OCI-LY1 (cell line): ENCODE data around the gene P2RY2.
"Not testable (repeated sequence)": the region's sequence is repeated elsewhere in the genome, so short reads cannot be mapped to it uniquely, and the experiment has no call there.

ENCODE experiments used
- H2AFZ ChIP-seq: fragments of 200-600 bp; sonication (generic), shearing (Covaris generic); 2 replicates; pipeline ENCODE4 v1.6.0; 2014; ENCODE audit warnings: antibody characterized with exemption, mild to moderate bottlenecking, low read length
- H3F3A ChIP-seq: fragments of 200-600 bp; sonication (generic), shearing (Covaris generic); 2 replicates; pipeline ENCODE4 v1.6.0; 2014; ENCODE audit warnings: mild to moderate bottlenecking, antibody characterized with exemption, low read length, moderate library complexity; ENCODE audit not compliant: insufficient read depth
- H3K27ac ChIP-seq: fragments of 200-600 bp; sonication (generic); 2 replicates; pipeline ENCODE4 v1.5.1; 2014; ENCODE audit warnings: low read length, mixed run types, mild to moderate bottlenecking, low read depth; ENCODE audit not compliant: poor library complexity, severe bottlenecking
- H3K27me3 ChIP-seq: fragments of 200-600 bp; sonication (generic); 2 replicates; pipeline ENCODE4 v1.6.0; 2014; ENCODE audit warnings: antibody characterized with exemption, mild to moderate bottlenecking, low read length, moderate library complexity; ENCODE audit not compliant: insufficient read depth
- H3K36me3 ChIP-seq: fragments of 200-600 bp; sonication (generic); 2 replicates; pipeline ENCODE4 v1.6.1; 2014; ENCODE audit warnings: mild to moderate bottlenecking, antibody characterized with exemption, low read length, moderate library complexity, mixed read lengths; ENCODE audit not compliant: insufficient read depth
- H3K4me1 ChIP-seq: fragments of 200-600 bp; sonication (generic); 2 replicates; pipeline ENCODE4 v1.5.1; 2014; ENCODE audit warnings: mild to moderate bottlenecking, low read length, moderate library complexity; ENCODE audit not compliant: insufficient read depth, severe bottlenecking
- H3K4me2 ChIP-seq: fragments of 200-600 bp; sonication (generic), shearing (Covaris generic); 2 replicates; pipeline ENCODE4 v1.6.1; 2014; ENCODE audit warnings: low read length
- H3K4me3 ChIP-seq: fragments of 200-600 bp; sonication (generic); 2 replicates; pipeline ENCODE4 v1.5.1; 2014; ENCODE audit warnings: low read length, low read depth, mild to moderate bottlenecking, mixed read lengths; ENCODE audit not compliant: poor library complexity, severe bottlenecking
- H3K79me2 ChIP-seq: fragments of 200-600 bp; shearing (Covaris generic); 2 replicates; pipeline ENCODE4 v1.6.1; 2016; ENCODE audit warnings: mixed run types, low read length, mixed read lengths; ENCODE audit not compliant: insufficient read depth
- H3K9ac ChIP-seq: fragments of 200-600 bp; sonication (generic), shearing (Covaris generic); 2 replicates; pipeline ENCODE4 v1.6.1; 2014; ENCODE audit warnings: mild to moderate bottlenecking, low read length, mixed read lengths
- H3K9me2 ChIP-seq: fragments of 200-600 bp; sonication (generic), shearing (Covaris generic); 2 replicates; pipeline ENCODE4 v1.6.1; 2014; ENCODE audit warnings: low read depth, mild to moderate bottlenecking, low read length, mixed read lengths
- H3K9me3 ChIP-seq: fragments of 200-600 bp; shearing (Covaris generic); 2 replicates; pipeline ENCODE4 v1.6.1; 2014; ENCODE audit warnings: low read length, mixed read lengths
- H4K20me1 ChIP-seq: fragments of 200-600 bp; sonication (generic), shearing (Covaris generic); 2 replicates; pipeline ENCODE4 v1.6.0; 2016; ENCODE audit warnings: mild to moderate bottlenecking, low read length; ENCODE audit not compliant: insufficient read depth
- CTCF ChIP-seq: fragments of 200-600 bp; sonication (generic), shearing (Covaris generic); IDR thresholded peaks from 2 replicates; pipeline ENCODE4 v1.5.1; 2017; ENCODE audit warnings: mild to moderate bottlenecking, antibody characterized with exemption, low read length, moderate library complexity, mixed read lengths
- EZH2 ChIP-seq: fragments of 200-600 bp; sonication (generic), shearing (Covaris generic); IDR thresholded peaks from 2 replicates; pipeline ENCODE4 v1.8.0; 2017; ENCODE audit warnings: borderline replicate concordance, mixed run types, mild to moderate bottlenecking, antibody characterized with exemption, low read length, moderate library complexity, mixed read lengths

Gene P2RY2

GRCh38 chr11:73197348-73197747 is 20.7 kb upstream of the P2RY2 start:
- H3K4me1 ChIP-seq: no peaks in the 10 kb centered on the region
- no peak overlapping the region for H3K27ac ChIP-seq

GRCh38 chr11:73197787-73198186 is 20.3 kb upstream of the P2RY2 start:
- H3K9me2 ChIP-seq, H3F3A ChIP-seq, H3K9me3 ChIP-seq, H3K4me1 ChIP-seq, H2AFZ ChIP-seq, H4K20me1 ChIP-seq, H3K9ac ChIP-seq, H3K27me3 ChIP-seq, H3K79me2 ChIP-seq, H3K36me3 ChIP-seq, H3K4me2 ChIP-seq, H3K4me3 ChIP-seq, H3K27ac ChIP-seq: not testable (repeated sequence)

More at GRCh38 chr11:73197348-73197747, 20.7 kb upstream of the P2RY2 start:
- Histone ChIP-seq H3K27me3 (no peaks in the 10 kb centered on the region), H3K9ac (no peak overlapping the region), H3F3A (no peaks in the 10 kb centered on the region), H3K4me2 (no peak overlapping the region), H3K9me2 (no peaks in the 10 kb centered on the region), H3K4me3 (no peak overlapping the region), H2AFZ (no peak overlapping the region), H4K20me1 (no peaks in the 10 kb centered on the region), H3K9me3 (no peaks in the 10 kb centered on the region), H3K36me3 (no peaks in the 10 kb centered on the region), H3K79me2 (no peaks in the 10 kb centered on the region)
- no peak for TF ChIP-seq EZH2
- no peak for TF ChIP-seq CTCF

GRCh38 chr11:73198677-73199076 is 19.4 kb upstream of the P2RY2 start:
- no peaks in the 10 kb centered on the region for H3K9me2 ChIP-seq
- H3K27ac ChIP-seq: no peak overlapping the region
- no peak overlapping the region for H3K4me2 ChIP-seq
- no peaks in the 10 kb centered on the region for H4K20me1 ChIP-seq
- H3K79me2 ChIP-seq: no peaks in the 10 kb centered on the region
- H3K27me3 ChIP-seq: no peaks in the 10 kb centered on the region
- H3K4me1 ChIP-seq: no peaks in the 10 kb centered on the region
- no peaks in the 10 kb centered on the region for H3K36me3 ChIP-seq
- H3K9ac ChIP-seq: no peak overlapping the region
- TF ChIP-seq CTCF: no peak
- TF ChIP-seq EZH2: no peak
- no peak overlapping the region for H3K4me3 ChIP-seq
- no peak overlapping the region for H2AFZ ChIP-seq
- H3K9me3 ChIP-seq: no peaks in the 10 kb centered on the region
- no peaks in the 10 kb centered on the region for H3F3A ChIP-seq

- H3K27ac ChIP-seq: no peak overlapping the region
- no peak overlapping the region for H3K9ac ChIP-seq
- no peaks in the 10 kb centered on the region for H3K36me3 ChIP-seq
- H3K9me2 ChIP-seq: no peaks in the 10 kb centered on the region
- no peak overlapping the region for H3K4me2 ChIP-seq
- H3K9me3 ChIP-seq: no peaks in the 10 kb centered on the region
- no peaks in the 10 kb centered on the region for H3K27me3 ChIP-seq
- no peak overlapping the region for H2AFZ ChIP-seq
- H4K20me1 ChIP-seq: no peaks in the 10 kb centered on the region
- TF ChIP-seq CTCF: no peak
- no peak for TF ChIP-seq EZH2
- H3K4me1 ChIP-seq: no peaks in the 10 kb centered on the region
- no peaks in the 10 kb centered on the region for H3F3A ChIP-seq
- no peak overlapping the region for H3K4me3 ChIP-seq
- H3K79me2 ChIP-seq: no peaks in the 10 kb centered on the region
Measured at GRCh38 chr11:73199446-73199845, 18.6 kb upstream of the P2RY2 start.
